Measurements from ENCODE around the gene NBAS.

NBAS gene

GRCh38 chr2:15158100-15158499, 403.0 kb downstream of the NBAS start:
- no peak for DNase-seq

- no peak for DNase-seq
Observed at GRCh38 chr2:15155959-15156574, 405.1 kb downstream of the NBAS start.

GRCh38 chr2:15154297-15154696, 406.8 kb downstream of the NBAS start:
- DNase-seq = no peak

GRCh38 chr2:15152382-15152781, 408.8 kb downstream of the NBAS start:
- no peak for DNase-seq

- no peak for DNase-seq
Observed at GRCh38 chr2:15149063-15149462, 412.1 kb downstream of the NBAS start.

GRCh38 chr2:15147591-15147990, 413.5 kb downstream of the NBAS start:
- DNase-seq = no peak

- no peak for DNase-seq
Observed at GRCh38 chr2:15146960-15147359, 414.2 kb downstream of the NBAS start.

GRCh38 chr2:15145919-15146318, 415.2 kb downstream of the NBAS start:
- DNase-seq = no peak

- DNase-seq = no peak
Observed at GRCh38 chr2:15145046-15145817, 415.9 kb downstream of the NBAS start.

- peak; percentile 81 for DNase-seq
Observed at GRCh38 chr2:15142069-15142689, 419.0 kb downstream of the NBAS start.

GRCh38 chr2:15141211-15141610, 419.9 kb downstream of the NBAS start:
- no peak for DNase-seq

- DNase-seq = no peak
Observed at GRCh38 chr2:15136639-15137038, 424.5 kb downstream of the NBAS start.

- DNase-seq = no peak
Observed at GRCh38 chr2:15134957-15135356, 426.2 kb downstream of the NBAS start.

- DNase-seq = no peak
Observed at GRCh38 chr2:15133461-15133860, 427.7 kb downstream of the NBAS start.

- DNase-seq = no peak
Observed at GRCh38 chr2:15128846-15129245, 432.3 kb downstream of the NBAS start.

GRCh38 chr2:15127876-15128275, 433.3 kb downstream of the NBAS start:
- DNase-seq = no peak

GRCh38 chr2:15127301-15127700, 433.8 kb downstream of the NBAS start:
- DNase-seq = no peak

- no peak for DNase-seq
Observed at GRCh38 chr2:15126373-15126772, 434.8 kb downstream of the NBAS start.

GRCh38 chr2:15122915-15123314, 438.2 kb downstream of the NBAS start:
- DNase-seq = no peak

GRCh38 chr2:15120631-15121030, 440.5 kb downstream of the NBAS start:
- no peak for DNase-seq

GRCh38 chr2:15119722-15120175, 441.4 kb downstream of the NBAS start:
- DNase-seq = no peak

- DNase-seq = no peak
Observed at GRCh38 chr2:15117409-15118050, 443.6 kb downstream of the NBAS start.
